ENCODE data around the gene ELP1.

ELP1 gene

DNA sequence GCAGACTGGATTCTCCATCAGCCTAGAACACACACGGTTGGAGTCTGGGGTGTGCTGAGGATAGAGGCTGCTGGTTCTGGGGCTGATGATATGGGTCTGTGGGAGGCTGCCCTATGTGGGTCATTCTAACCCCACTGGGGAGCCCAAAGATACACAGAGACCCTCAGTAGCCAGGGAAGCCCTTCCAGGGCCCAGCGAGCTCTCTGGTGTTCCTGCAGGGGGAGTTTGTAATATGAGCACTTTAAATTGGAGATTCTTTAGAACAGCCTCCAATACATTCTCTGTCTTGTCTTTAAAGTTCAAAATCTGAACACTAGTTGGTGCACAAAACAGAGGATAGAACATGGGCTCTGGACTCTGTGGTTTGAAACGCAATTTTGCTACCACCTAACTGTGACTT lies 69.5 kb downstream of the ELP1 start:
- H3K36me3 ChIP-seq (ENCODE audit: control insufficient read depth, insufficient read depth, low read length), result peaks cover 8% of the 10 kb centered on the region
- 83% methylated on average over 1 of the region's 3 CpGs for WGBS, 2 experiments (ENCODE audit: insufficient coverage in 2 of 2)

GRCh38 chr9:108863891-108864290 lies 70.0 kb downstream of the ELP1 start:
- 86 to 90% methylated on average over 1 of the region's 3 CpGs for WGBS, 2 experiments (ENCODE audit: insufficient coverage in 2 of 2)

More for the DNA sequence above, 69.5 kb downstream of the ELP1 start:
- H3K4me1 ChIP-seq (ENCODE audit: control insufficient read depth, insufficient read depth, low read length, poor library complexity, severe bottlenecking), result peaks cover 1% of the 10 kb centered on the region
- H3K4me3 ChIP-seq (ENCODE audit: extremely low read depth, insufficient read depth, low read length, poor library complexity, severe bottlenecking), result no peak overlapping the region
- no peaks in the 10 kb centered on the region for H3K9me3 ChIP-seq (ENCODE audit: control insufficient read depth, low read length)
- H3K27ac ChIP-seq (ENCODE audit: low read depth, low read length, severe bottlenecking), result no peak overlapping the region

GRCh38 chr9:108861997-108862396 lies 71.9 kb downstream of the ELP1 start, which contains the start of gene ACTL7A:
Gene ACTL7A, plus strand, starts transcription at chr9:108862266. Its CDS starts 57 bp downstream, at chr9:108862323.
- 89 to 100% methylated on average over 1 of the region's 3 CpGs for WGBS, 2 experiments (ENCODE audit: insufficient coverage in 2 of 2)
- Histone ChIP-seq H3K4me3 (ENCODE audit: extremely low read depth, insufficient read depth, low read length, poor library complexity, severe bottlenecking) (no peak within 1 kb of the TSS), H3K9me3 (ENCODE audit: control insufficient read depth, low read length) (no peaks in the 10 kb centered on the region), H3K36me3 (ENCODE audit: control insufficient read depth, insufficient read depth, low read length) (no peaks in the 10 kb centered on the region), H3K4me1 (ENCODE audit: control insufficient read depth, insufficient read depth, low read length, poor library complexity, severe bottlenecking) (no peaks in the 10 kb centered on the region), H3K27ac (ENCODE audit: low read depth, low read length, severe bottlenecking) (no peak within 1 kb of the TSS)

More at GRCh38 chr9:108863891-108864290, 70.0 kb downstream of the ELP1 start:
- H3K36me3 ChIP-seq (ENCODE audit: control insufficient read depth, insufficient read depth, low read length), result peaks cover 4% of the 10 kb centered on the region
- H3K9me3 ChIP-seq (ENCODE audit: control insufficient read depth, low read length), result no peaks in the 10 kb centered on the region
- no peaks in the 10 kb centered on the region for H3K4me1 ChIP-seq (ENCODE audit: control insufficient read depth, insufficient read depth, low read length, poor library complexity, severe bottlenecking)
- no peak overlapping the region for H3K27ac ChIP-seq (ENCODE audit: low read depth, low read length, severe bottlenecking)
- H3K4me3 ChIP-seq (ENCODE audit: extremely low read depth, insufficient read depth, low read length, poor library complexity, severe bottlenecking), result no peak overlapping the region

DNA sequence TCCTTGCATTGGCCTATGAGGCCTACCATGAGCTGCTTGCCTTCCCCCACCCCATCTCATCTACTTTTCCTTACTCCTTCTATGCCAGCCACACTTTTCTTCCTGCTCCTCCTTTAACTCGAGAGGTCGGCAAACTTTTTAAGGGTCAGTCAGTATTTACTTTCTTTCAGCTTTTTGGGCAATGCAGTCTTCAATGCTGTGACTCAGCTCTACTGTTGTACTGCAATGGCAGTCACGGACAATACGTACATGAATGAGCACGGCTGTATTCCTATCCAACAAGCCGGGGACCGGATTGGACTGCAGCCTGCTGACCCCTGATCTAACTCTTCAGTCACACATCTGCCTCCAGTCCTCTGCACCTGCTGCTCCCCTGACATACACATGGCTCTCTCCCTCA lies 72.5 kb downstream of the ELP1 start:
- Histone ChIP-seq H3K4me3 (ENCODE audit: extremely low read depth, insufficient read depth, low read length, poor library complexity, severe bottlenecking) (no peak overlapping the region), H3K36me3 (ENCODE audit: control insufficient read depth, insufficient read depth, low read length) (no peaks in the 10 kb centered on the region), H3K9me3 (ENCODE audit: control insufficient read depth, low read length) (no peaks in the 10 kb centered on the region), H3K27ac (ENCODE audit: low read depth, low read length, severe bottlenecking) (no peak overlapping the region), H3K4me1 (ENCODE audit: control insufficient read depth, insufficient read depth, low read length, poor library complexity, severe bottlenecking) (no peaks in the 10 kb centered on the region)
- 87 to 96% methylated on average over 7 of the region's 7 CpGs for WGBS, 2 experiments (ENCODE audit: insufficient coverage in 2 of 2)

DNA sequence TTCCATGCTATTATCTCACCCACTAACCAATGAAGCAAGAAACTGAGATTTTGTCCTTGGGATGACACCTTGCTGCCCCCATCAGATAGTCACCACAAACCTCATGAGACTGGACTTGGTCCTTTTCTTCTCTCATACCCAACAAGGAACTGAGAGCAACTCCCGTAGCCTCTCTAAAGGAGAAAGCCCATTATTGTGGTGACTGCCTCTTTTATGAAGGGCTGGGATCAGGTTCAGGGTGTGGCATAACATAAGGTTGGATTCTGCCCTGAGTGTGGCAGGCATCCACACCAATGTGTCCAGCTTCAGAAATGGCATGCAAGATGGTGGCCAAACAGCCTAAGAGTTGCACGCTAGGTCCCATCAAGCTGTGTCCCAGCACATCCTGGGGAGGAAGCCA lies 73.2 kb downstream of the ELP1 start:
- Histone ChIP-seq H3K27ac (ENCODE audit: low read depth, low read length, severe bottlenecking) (no peak overlapping the region), H3K4me3 (ENCODE audit: extremely low read depth, insufficient read depth, low read length, poor library complexity, severe bottlenecking) (no peak overlapping the region), H3K4me1 (ENCODE audit: control insufficient read depth, insufficient read depth, low read length, poor library complexity, severe bottlenecking) (no peaks in the 10 kb centered on the region), H3K36me3 (ENCODE audit: control insufficient read depth, insufficient read depth, low read length) (no peaks in the 10 kb centered on the region), H3K9me3 (ENCODE audit: control insufficient read depth, low read length) (no peaks in the 10 kb centered on the region)
- WGBS, 2 experiments (ENCODE audit: insufficient coverage in 2 of 2), result 88 to 92% methylated on average over 1 to 2 of the region's 2 CpGs

DNA sequence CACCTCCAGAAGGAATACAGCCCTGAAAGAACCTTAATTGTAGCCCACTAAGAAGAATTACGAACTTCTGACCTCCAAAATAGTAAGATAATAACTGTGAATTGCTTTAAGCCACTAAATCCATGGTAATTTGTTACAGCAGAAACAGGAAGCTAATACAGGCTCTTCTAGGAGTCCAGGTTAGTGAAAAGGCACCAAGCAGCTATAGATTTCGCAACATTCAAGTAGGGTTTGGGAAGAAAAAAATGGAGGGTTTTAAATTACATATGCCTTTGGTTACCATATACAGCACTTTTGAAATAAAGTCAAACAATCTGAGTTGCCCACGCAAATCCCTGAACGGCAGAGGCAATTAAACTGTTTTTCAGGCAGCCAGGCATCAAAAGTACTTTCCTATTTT lies 73.6 kb downstream of the ELP1 start:
- no peaks in the 10 kb centered on the region for H3K4me1 ChIP-seq (ENCODE audit: control insufficient read depth, insufficient read depth, low read length, poor library complexity, severe bottlenecking)
- no peak overlapping the region for H3K27ac ChIP-seq (ENCODE audit: low read depth, low read length, severe bottlenecking)
- H3K4me3 ChIP-seq (ENCODE audit: extremely low read depth, insufficient read depth, low read length, poor library complexity, severe bottlenecking), result no peak overlapping the region
- H3K36me3 ChIP-seq (ENCODE audit: control insufficient read depth, insufficient read depth, low read length), result no peaks in the 10 kb centered on the region
- 94 to 100% methylated on average over 2 to 4 of the region's 4 CpGs for WGBS, 2 experiments (ENCODE audit: insufficient coverage in 2 of 2)
- no peaks in the 10 kb centered on the region for H3K9me3 ChIP-seq (ENCODE audit: control insufficient read depth, low read length)

DNA sequence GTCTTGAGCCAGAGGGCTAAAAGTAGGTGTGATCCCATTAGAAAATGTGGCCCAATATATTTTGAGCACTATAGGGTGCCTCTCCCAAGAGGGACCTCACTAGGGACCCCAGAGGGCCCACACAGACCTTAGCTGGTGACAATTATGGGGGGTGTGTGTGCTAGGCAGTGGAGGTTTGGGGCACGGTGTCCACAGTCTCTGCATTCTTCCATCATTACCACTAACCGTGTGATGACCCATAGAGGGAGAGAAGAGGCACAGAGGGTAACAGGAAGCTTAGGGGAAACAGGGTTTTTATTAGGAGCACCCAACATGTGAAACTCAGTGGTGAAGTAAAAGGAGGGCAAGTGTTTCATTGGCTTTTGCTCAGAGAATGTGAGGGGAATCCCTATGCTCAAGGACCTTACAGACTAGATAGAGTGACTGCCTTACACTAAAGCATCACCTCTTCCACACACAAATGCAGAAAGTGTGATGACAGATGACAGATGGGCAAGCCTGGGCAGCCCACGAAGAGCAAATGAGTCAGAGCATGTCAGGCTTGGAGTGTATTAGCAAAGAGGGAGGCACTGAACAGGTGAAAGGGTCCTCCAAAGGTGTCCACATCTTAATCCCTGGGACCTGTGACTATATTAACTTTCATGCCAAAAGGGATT lies 74.3 kb downstream of the ELP1 start:
- no peak overlapping the region for H3K4me3 ChIP-seq (ENCODE audit: extremely low read depth, insufficient read depth, low read length, poor library complexity, severe bottlenecking)
- no peaks in the 10 kb centered on the region for H3K9me3 ChIP-seq (ENCODE audit: control insufficient read depth, low read length)
- no peaks in the 10 kb centered on the region for H3K36me3 ChIP-seq (ENCODE audit: control insufficient read depth, insufficient read depth, low read length)
- no peaks in the 10 kb centered on the region for H3K4me1 ChIP-seq (ENCODE audit: control insufficient read depth, insufficient read depth, low read length, poor library complexity, severe bottlenecking)
- WGBS, 2 experiments (ENCODE audit: insufficient coverage in 2 of 2), result 71 to 86% methylated on average over 1 of the region's 3 CpGs
- no peak overlapping the region for H3K27ac ChIP-seq (ENCODE audit: low read depth, low read length, severe bottlenecking)

GRCh38 chr9:108857572-108857971 lies 76.4 kb downstream of the ELP1 start:
- Histone ChIP-seq H3K9me3 (ENCODE audit: control insufficient read depth, low read length) (no peaks in the 10 kb centered on the region), H3K4me3 (ENCODE audit: extremely low read depth, insufficient read depth, low read length, poor library complexity, severe bottlenecking) (no peak overlapping the region), H3K36me3 (ENCODE audit: control insufficient read depth, insufficient read depth, low read length) (no peaks in the 10 kb centered on the region), H3K4me1 (ENCODE audit: control insufficient read depth, insufficient read depth, low read length, poor library complexity, severe bottlenecking) (no peaks in the 10 kb centered on the region), H3K27ac (ENCODE audit: low read depth, low read length, severe bottlenecking) (no peak overlapping the region)
- WGBS, 2 experiments (ENCODE audit: insufficient coverage in 2 of 2), result 92 to 94% methylated on average over 3 of the region's 6 CpGs

DNA sequence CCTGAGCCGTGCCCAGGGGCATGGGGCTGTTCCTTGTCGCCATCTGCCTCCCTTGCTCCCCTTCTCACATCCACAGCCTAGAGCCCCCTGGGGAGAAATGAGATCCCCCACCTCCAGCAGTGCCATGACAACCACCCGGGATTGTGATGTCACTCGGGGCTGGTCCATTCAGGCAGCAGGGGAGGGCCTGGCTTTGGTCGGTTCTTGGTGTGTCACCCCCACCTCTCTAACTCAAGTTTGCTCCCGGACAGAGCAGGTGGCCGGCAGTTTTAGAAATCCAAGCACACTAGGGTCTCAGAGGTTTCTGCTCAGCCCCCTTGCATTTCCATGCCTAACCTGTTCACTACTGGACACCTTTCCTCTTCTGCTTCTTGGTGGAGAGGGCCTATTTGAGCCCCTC lies 78.0 kb downstream of the ELP1 start, which contains the start of gene ACTL7B:
Gene ACTL7B (minus strand): TSS at position 99 of the 400 bp plus-strand sequence. CDS start 56 bp downstream, at position 43.
- Histone ChIP-seq H3K4me3 (ENCODE audit: extremely low read depth, insufficient read depth, low read length, poor library complexity, severe bottlenecking) (no peak within 1 kb of the TSS), H3K4me1 (ENCODE audit: control insufficient read depth, insufficient read depth, low read length, poor library complexity, severe bottlenecking) (peaks cover 10% of the 10 kb centered on the region), H3K36me3 (ENCODE audit: control insufficient read depth, insufficient read depth, low read length) (no peaks in the 10 kb centered on the region), H3K27ac (ENCODE audit: low read depth, low read length, severe bottlenecking) (no peak within 1 kb of the TSS), H3K9me3 (ENCODE audit: control insufficient read depth, low read length) (no peaks in the 10 kb centered on the region)
- 88 to 93% methylated on average over 3 to 6 of the region's 7 CpGs for WGBS, 2 experiments (ENCODE audit: insufficient coverage in 2 of 2)

DNA sequence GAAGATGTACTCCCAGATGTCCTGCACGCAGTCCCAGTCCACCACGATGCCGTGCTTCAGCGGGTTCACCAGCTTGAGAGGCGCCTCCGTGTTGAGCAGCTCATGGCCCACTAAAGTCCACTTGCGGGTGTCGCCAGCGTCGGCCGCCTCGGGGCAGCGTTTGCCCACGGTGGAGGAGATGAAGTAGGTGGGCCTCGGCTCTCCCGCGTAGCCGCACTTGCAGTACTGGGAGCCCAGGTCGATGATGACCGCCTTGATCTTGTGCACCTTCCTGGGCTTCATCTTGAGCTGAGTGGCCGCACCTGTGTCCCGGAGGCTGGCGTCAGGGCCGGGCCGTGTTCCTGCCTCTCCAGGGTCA lies 78.4 kb downstream of the ELP1 start:
- Histone ChIP-seq H3K9me3 (ENCODE audit: control insufficient read depth, low read length) (no peaks in the 10 kb centered on the region), H3K27ac (ENCODE audit: low read depth, low read length, severe bottlenecking) (no peak overlapping the region), H3K36me3 (ENCODE audit: control insufficient read depth, insufficient read depth, low read length) (no peaks in the 10 kb centered on the region), H3K4me3 (ENCODE audit: extremely low read depth, insufficient read depth, low read length, poor library complexity, severe bottlenecking) (no peak overlapping the region), H3K4me1 (ENCODE audit: control insufficient read depth, insufficient read depth, low read length, poor library complexity, severe bottlenecking) (peaks cover 10% of the 10 kb centered on the region)
- WGBS, 2 experiments (ENCODE audit: insufficient coverage in 2 of 2), result 93 to 95% methylated on average over 22 to 25 of the region's 25 CpGs
